GM21447 (cell line): ENCODE measurements around the gene MICA.
"Not testable (repeated sequence)": the region's sequence is repeated elsewhere in the genome, so short reads cannot be mapped to it uniquely, and the experiment has no call there.

Source experiments
- ATAC-seq: cut with Tn5 transposase; IDR thresholded peaks from one replicate; pipeline ENCODE4 v1.9.1; 2021; ENCODE audit not compliant: unreplicated experiment

Gene MICA

DNA sequence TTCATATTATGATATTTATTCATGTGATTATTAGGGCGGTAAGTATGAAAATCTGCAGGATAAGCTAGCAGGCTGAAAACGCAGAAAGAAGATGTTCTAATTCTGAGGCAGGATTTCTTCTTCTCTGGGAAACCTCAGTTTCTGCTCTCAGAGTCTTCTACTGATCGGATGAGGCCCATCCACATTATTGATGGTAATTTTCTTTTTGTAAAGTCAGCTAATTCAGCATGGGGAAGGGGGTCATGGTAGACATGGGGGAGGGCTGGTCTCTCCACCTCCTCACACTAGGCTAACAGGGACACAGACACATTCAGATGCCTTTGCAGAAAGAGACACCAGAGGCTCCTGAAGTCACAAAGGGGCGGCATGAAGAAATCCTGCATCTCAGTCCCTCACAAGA lies 21.7 kb upstream of the MICA start:
- no peak for ATAC-seq

- no peak for ATAC-seq
Observed at GRCh38 chr6:31383149-31383548, 20.2 kb upstream of the MICA start.

- ATAC-seq, result no peak
Observed at GRCh38 chr6:31385041-31385440, 18.4 kb upstream of the MICA start.

GRCh38 chr6:31386099-31386498 lies 17.3 kb upstream of the MICA start:
- ATAC-seq, result no peak

- ATAC-seq, result no peak
Observed at GRCh38 chr6:31386977-31387376, 16.4 kb upstream of the MICA start.

DNA sequence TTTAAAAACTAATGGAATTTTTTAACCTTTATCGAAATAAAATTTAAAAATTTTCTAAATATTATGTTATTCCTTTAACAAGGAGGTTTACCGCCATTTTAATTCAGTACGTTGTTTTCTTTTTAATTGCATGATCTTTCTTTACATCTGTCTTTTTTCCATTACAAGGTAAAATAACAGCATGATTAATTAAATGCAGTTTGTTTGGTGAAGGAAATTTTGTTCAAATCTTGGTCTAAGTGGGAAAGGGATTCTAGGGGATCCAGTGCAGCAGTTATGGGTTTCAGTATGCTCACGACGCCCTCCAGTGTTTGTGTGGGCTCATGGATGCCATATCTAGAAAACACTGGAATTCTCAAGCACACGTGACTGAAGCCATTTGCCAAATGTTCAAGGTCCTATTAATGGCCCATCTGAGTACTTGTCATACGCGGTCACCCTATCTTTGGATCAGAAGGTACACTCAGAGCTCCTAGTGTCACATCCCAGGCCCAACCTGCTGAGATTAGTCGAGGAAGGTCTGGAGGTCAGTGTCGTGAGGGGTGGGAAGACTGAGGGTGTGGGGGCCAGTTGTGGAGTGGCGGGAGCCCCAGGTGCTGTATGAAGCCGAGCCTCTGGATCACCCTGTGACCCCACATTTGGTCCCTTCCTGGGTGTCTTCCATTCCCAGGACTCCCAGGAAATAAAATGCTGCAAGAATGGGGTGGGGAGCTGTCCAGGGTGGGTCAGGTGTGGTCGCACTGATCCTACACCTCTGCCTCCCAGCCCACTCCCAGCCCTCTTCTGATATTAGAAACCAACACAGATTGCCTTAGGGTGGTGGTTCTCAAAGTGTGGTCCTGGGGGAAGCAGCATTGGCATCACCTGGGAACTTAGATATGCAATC lies 14.2 kb upstream of the MICA start:
- not testable (repeated sequence) for ATAC-seq

- ATAC-seq, result not testable (repeated sequence)
Observed at GRCh38 chr6:31389802-31390132, 13.6 kb upstream of the MICA start.

GRCh38 chr6:31393932-31394331 lies 9.5 kb upstream of the MICA start:
- ATAC-seq, result no peak

- ATAC-seq, result no peak
Observed at GRCh38 chr6:31394381-31394780, 9.0 kb upstream of the MICA start.

GRCh38 chr6:31395832-31396231 lies 7.6 kb upstream of the MICA start:
- ATAC-seq, result no peak

GRCh38 chr6:31396422-31397152 lies 6.8 kb upstream of the MICA start:
- ATAC-seq, result no peak

- ATAC-seq, result not testable (repeated sequence)
Observed at GRCh38 chr6:31397153-31397499, 6.3 kb upstream of the MICA start.

- ATAC-seq, result no peak
Observed at GRCh38 chr6:31397901-31398525, 5.4 kb upstream of the MICA start.

GRCh38 chr6:31399589-31400466 lies 3.6 kb upstream of the MICA start:
- ATAC-seq, result no peak

DNA sequence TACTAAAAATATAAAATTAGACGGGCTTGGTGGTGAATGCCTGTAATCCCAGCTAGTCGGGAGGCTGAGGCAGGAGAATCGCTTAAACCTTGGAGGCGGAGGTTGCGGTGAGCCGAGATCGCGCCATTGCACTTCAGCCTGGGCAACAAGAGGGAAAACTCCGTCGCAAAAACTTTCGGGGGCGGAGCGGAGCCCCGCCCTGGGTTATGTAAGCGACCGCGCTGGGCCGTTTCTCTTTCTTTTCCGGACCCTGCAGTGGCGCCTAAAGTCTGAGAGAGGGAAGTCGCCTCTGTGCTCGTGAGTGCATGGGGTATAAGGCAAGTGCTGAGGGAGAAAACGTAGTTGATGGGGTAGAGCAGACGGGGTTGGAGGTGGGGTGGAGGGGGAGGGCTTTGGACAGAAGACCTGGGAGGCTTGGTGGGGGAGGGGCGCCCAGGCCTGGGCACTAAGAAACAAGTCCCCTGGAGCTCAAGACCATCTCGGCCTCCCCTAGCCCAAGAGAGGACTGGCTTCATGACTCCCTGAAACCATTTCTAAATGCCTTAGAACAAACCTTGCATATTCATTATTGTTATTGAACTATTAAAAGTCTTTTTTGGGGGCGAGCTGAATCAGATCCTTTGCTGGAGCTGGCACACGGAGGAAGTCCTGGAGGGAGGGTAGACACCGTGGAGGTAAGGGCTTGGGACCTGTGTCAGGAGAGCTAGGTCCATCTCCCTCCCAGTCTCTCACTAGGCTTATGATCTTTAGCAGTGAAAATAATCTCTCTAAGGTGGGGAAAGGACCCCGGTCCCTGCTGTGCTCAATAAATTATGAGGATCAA lies 2.7 kb upstream of the MICA start:
- ATAC-seq, result no peak

- ATAC-seq, result no peak
Observed at GRCh38 chr6:31401403-31401802, 2.0 kb upstream of the MICA start.

- peak; percentile 12 for ATAC-seq
Observed at GRCh38 chr6:31402324-31403282, 792 bp upstream of the MICA start.

DNA sequence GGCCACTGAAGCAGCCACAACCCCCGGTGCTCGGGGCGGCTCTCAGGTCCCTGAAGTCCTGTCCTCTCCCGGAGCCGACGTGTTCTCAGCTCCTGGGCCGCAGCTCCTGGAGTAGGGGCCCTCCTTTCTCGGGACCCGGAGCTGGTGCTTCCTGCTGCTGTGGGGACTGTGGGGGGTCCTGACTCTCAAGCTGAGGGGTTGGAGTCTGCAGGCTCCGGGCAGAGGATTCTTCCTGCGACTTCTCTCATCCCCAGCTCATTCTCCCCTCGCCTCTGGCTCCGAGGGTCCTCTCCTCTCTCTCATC lies 618 bp downstream of the MICA start:
- ATAC-seq, result not testable (repeated sequence)

- no peak for ATAC-seq
Observed at GRCh38 chr6:31405996-31406395, 2.6 kb downstream of the MICA start.
